Measurements from ENCODE around the gene TOGARAM1.

The TOGARAM1 gene, protein sequence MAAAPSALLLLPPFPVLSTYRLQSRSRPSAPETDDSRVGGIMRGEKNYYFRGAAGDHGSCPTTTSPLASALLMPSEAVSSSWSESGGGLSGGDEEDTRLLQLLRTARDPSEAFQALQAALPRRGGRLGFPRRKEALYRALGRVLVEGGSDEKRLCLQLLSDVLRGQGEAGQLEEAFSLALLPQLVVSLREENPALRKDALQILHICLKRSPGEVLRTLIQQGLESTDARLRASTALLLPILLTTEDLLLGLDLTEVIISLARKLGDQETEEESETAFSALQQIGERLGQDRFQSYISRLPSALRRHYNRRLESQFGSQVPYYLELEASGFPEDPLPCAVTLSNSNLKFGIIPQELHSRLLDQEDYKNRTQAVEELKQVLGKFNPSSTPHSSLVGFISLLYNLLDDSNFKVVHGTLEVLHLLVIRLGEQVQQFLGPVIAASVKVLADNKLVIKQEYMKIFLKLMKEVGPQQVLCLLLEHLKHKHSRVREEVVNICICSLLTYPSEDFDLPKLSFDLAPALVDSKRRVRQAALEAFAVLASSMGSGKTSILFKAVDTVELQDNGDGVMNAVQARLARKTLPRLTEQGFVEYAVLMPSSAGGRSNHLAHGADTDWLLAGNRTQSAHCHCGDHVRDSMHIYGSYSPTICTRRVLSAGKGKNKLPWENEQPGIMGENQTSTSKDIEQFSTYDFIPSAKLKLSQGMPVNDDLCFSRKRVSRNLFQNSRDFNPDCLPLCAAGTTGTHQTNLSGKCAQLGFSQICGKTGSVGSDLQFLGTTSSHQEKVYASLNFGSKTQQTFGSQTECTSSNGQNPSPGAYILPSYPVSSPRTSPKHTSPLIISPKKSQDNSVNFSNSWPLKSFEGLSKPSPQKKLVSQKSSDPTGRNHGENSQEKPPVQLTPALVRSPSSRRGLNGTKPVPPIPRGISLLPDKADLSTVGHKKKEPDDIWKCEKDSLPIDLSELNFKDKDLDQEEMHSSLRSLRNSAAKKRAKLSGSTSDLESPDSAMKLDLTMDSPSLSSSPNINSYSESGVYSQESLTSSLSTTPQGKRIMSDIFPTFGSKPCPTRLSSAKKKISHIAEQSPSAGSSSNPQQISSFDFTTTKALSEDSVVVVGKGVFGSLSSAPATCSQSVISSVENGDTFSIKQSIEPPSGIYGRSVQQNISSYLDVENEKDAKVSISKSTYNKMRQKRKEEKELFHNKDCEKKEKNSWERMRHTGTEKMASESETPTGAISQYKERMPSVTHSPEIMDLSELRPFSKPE (N-terminal part only)

DNA sequence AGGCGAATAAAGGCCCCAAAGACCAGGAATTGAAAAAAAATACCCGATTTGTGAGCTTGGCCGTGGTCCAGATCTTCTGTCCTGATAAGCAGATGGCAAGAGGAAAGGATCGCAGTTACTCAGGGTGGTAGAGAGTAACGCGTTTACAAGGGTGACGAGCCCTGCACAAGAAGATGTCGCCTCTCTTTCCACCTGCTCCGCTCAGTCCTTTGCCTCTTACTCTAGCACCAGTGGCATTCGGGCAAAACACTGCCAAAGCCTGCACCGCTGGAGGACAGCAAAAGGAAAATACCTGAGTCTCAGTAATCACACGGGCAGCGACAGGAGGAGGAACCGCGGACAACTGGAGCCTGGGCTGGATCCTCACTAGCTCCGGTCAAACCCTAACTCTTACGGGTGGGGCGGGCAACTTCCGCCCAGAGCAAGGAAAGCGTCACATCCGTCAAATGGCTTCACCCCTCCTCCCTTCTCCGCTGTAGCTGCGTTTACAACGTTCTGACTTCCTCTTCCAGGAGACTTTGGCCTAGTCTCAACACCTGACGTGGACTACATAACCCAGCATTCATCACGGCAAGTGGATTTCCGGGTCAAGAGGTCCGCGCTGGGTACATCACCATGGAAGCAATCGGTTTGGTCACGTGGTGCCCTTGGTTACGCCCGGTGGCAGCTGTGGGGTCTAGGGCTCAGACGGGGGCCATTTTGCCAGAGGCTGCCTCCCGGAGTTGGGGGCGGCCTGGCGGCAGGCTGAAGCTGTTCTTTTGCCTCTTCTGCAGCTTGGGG, at the start of gene TOGARAM1, which contains the start of gene KLHL28:
Gene TOGARAM1, plus strand, starts transcription at position 637 of the 780 bp plus-strand sequence. CDS start 232 bp downstream, outside the sequence.
Gene KLHL28, minus strand, starts transcription at position 394 of the 780 bp plus-strand sequence. CDS start 16,019 bp downstream, outside the sequence.
- peak; percentile 100 for DNase-seq

DNA sequence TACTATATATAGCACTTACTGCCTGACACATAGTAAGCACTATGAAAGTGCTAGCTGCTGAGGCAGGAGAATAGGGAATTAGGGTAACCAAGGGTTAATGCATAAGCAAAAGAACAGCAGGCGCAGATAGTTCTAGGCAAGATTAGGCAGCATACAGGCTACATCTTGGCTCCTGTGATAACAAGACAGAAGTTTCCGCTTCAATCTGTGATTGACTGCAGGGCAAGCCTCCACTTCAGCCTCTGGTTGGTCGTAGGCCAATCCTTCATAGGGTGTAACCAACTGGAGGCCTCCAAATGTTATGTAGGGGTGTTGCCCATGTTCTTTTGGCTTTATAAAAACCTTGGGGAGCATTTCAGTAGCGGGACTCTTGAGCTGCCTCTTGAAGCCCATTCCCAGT, 47.1 kb upstream of the TOGARAM1 start:
- no peak for DNase-seq

DNA sequence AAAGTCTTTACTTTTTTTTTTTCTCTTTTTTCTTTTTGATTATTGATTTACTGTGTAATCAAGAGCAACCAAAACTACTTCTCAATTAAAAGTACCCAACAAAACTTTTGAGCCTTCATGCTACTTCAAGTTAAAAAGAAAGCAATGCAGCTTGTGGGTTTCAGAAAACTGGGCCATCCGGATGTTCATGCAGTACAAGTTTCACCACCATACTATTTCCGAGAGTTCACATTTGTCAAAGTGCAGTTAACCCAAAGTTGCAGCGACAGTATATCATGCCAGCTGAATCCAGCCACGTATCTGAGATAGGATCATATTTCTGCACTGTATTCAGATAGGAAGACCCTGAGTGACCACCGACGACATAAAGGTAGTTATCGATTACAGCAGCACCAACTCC, 33.2 kb upstream of the TOGARAM1 start:
- DNase-seq = no peak

DNA sequence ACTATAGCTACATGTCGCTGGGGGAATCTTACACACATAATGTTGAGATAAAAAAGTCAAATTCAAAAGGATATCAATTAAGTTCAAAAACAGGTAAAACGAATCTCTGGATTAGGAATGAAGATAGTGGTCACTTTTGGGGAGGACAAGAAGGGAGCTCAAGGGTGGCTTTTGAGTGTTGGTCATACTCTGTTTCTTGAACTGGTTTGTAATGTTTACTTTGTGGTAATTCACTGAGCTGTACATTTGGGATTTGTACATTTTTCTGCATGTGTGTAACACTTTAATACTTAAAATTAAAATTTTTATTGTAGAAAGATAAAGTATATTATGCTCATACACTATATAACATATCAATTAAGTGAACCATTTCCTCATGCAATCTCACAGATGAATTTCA, 26.8 kb upstream of the TOGARAM1 start:
- DNase-seq = no peak

DNA sequence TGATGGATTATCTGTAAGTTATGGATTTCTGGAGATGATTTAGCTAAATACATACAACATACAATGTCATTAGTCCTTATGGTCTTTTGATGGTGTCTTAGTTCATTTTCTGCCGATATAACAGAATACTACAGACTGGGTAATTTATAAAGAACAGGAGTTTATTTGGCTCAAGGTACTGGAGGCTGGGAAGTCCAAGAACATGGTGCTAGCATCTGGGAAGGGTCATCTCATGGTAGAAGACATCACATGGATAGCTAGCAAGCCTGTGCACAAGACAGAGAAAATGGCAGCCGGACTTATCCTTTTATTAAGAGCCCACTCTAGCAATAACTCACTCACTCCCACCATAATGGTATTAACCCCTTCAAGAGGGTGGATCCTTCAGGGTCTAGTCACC, 24.4 kb upstream of the TOGARAM1 start:
- DNase-seq = no peak

DNA sequence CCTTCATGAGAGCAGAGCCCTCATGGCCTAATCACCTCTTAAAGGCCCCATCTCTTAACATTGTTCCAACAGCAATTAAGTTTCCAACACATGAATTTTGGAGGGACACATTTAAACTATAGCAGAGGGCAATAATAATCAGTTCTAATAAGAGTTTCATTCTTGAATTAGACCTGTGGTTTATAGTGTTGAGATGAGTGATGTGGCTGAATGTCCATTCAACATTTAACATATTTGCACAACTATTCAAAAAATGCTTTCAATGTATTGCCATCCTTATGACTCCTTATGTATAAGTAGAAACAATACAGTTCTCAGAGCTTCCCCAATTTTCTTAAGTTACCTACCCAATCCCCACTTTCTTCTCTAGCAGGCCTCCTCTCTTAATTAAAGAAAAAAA, 21.8 kb upstream of the TOGARAM1 start:
- no peak for DNase-seq

DNA sequence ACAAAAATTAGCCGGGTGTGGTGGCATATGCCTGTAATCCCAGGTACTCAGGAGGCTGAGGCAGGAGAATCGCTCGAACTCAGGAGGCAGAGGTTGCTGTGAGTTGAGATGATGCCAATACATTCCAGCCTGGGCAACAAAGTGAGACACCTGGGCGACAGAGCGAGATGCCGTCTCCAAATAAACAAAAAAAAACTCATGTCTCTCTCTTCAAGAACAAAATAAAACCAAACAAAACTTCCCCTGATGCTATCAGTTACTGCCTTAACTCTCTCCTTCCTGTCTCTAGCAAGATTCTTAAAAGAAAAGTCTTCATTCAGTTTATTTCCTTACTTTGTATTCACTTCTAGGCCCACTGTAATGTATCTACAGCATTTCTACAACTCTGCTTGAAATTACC, 21.0 kb upstream of the TOGARAM1 start:
- no peak for DNase-seq

DNA sequence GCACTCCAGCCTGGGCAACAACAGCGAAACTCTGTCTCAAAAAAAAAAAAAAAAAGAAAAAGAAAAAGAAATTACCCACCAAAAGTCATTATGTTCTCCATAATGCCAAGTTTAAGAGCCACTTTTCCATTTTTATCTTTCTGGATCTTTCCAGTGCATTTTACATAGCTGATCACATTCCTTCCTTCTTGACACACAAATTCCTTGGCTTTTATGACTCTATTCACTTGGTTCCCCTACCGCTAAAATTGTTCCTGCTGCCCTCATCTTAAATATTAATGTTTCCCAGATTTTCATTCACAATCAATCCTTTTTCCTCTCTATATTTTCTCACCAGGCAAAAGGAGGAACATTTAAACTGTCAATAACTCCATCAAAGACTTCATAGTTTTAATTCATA, 20.4 kb upstream of the TOGARAM1 start:
- no peak for DNase-seq

DNA sequence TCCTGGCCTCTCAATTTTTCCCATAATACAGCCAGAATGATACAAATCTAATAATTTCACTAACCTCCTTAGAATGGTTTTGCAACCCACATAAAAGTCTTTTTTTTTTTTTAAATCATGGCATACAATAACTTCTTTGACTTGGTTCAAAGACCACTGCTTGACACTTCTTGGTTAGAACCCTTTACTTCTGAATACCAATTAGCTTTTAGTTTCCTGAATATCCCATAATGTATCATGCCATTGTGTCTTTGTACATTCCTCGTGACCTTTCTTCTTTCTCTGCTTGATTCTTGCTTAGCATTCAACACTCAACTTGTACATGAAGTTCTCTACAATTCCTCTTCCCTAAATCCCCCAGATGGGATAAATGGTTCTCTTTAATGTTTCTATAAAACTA, 19.6 kb upstream of the TOGARAM1 start:
- no peak for DNase-seq

DNA sequence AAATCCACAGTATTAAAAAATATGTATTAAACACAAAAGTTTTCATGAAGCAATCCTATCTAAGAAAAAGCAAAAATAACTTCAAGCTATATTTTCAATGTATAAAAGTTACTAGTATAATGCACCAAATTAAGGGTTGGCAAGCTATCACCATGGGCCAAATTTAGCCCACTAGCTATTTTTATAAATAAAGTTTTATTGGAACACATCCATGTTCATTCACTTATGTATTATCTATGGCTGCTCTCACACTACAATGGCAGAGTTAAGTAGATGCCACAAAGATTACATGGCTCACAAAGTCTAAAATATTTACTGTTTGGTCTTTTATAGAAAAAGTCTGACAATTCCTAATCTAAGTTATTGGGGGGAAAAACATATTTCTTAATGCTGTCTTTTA, 17.9 kb upstream of the TOGARAM1 start:
- no peak for DNase-seq

DNA sequence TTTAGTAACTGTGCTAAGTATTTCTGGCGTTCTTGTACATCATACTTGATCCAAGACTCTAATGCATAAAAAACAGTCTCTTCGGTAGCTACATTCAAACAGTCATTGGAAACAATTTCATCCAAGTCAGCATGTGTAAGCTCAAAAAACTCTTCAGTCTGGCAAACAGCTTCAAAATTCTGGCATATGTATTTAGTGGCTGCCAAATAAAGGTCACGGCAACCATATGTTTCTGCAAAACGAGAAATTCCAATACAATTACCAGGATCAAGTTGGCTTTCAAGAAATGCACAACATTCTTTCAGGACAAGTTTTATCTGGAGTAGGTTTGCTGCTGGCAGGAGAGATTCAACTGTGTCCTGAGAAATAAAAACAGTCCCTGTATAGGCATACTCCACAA, 16.7 kb upstream of the TOGARAM1 start:
- DNase-seq = no peak

DNA sequence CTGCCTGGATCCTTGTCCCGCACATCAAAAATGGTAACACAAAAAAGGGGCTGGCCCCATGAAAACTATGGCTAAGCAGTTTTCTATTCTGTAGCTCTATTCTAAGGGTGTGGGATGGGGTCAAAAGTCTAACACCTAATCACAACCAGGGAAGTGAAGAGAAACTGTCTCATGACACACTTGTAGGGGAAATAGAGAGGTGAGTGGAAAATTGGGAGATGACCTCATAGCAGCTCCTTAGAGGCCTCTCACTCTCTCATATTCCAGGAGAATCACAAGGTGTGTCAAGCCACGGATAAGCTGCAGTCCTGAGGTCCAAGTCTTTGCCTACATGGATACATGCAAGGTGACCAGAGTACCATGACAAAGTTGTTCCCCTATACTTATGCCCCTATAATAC, 10.9 kb upstream of the TOGARAM1 start:
- no peak for DNase-seq

DNA sequence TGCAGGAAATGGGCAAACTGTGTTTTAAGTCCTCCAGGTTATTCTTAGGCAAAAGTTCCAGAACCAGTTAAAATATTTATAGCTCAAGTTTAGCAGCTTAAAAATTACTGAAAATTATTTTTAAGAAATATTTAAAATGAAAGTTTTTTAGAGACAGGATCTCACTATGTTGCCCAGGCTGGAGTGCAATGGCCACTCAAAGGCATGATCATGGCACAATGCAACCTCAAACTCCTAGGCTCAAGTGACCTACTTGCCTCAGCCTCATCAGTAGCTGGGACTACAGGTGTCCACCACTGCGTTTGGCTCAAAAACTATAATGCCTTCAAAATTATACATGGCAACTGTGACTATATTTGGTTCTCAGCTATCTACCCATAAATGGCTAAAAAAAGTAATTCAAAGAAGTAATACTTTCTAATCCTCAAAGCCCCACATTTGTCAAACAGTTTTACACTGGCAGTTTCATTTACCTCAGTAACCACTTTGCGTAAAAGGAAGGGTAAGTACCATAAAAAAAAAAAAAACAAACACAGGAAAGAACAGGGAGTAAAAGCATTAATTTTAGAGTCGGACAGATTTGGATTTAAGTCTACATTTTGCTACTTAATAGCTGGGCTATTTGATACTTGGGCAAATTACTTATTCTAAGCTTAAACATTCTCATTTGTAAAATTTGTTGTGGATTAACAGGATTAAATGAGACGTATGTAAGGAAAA, 9.4 kb upstream of the TOGARAM1 start:
- DNase-seq = no peak

DNA sequence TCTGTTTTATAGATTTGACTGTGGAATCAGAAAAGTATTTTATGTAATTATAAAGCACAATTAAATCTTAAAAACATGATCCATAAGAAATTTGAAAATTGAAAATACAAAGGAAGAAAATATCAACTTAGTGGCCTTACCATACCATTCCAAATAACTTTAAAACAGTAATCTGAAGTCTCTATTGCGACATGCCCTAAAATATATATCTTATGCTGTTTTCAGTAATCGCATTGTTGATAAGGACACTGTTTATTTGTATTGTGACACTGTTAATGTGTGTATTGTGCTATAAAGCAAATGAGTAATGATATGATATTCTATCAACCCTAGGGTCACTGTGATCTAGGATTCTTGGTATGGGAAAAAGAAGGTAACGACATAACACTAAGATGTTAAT, 7.2 kb upstream of the TOGARAM1 start:
- no peak for DNase-seq

DNA sequence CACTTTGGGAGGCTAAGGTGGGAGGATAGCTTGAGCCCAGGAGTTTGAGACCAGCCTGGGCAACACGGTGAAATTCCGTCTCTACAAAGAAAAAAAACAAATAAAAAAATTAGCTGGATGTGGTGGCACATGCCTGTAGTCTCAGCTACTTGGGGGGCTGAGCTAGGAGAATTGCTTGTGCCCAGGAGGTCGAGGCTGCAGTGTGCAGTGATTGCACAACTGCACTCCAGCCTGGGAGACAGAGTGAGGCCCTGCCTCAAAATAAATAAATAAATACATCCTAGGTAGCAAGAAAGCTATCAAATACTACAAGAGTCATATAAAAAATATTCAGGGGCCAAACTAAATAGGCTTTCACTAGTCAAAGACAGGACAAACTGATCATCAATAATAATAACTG, 6.5 kb upstream of the TOGARAM1 start:
- DNase-seq = no peak

DNA sequence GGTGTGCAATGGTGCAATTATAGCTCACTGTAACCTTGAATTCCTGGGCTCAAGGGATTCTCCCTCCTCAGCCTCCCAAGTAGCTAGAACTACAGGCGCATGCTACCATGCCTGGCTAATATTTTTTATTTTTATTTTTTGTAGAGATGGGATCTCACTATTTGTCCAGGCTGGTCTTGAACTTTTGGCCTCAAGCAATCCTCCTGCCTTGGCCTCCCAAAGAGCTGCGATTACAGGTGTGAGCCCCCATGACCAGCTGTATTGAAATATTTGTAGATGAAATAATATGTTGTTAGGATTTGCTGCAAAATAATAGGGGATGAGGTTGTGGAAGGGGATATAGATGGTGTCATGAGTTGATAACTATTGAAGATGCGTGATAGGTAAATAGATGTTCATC, 5.1 kb upstream of the TOGARAM1 start:
- no peak for DNase-seq

DNA sequence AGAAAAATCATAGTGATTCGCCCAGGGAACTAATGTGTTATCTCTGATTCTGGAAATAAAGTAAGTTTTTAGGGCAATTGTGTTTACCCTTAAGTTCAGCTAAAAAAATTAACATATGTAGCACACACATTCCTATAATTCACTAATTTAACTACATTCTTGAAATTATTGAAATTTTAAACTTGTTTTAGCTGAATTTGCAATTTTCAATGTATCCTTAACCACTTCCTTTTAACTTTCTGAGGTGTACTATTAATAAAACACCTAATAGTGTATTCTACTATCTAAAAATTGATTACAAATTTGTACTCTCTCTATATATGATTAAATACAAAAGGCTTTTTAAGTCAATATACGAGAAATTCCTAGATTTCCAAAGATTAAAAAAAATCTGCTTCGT, 2.5 kb upstream of the TOGARAM1 start:
- no peak for DNase-seq

DNA sequence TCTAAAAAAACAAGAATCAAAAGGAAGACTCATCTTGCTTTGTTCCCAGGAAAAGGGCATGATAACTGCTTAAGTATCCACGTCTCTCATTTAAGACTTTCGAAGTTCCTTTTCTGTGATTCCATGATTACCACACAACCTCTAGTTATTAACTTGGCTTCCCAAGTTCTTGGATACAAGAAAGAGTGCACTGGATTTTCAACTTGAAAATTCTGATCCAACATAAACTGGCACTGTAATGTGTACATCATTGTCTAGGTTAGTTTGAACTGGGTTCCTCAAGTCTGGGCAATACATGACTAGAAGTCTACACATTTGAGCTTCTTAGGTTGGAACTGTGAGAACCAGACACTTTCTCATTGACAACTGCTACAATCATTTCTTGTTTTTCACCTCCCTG, 1.8 kb upstream of the TOGARAM1 start:
- DNase-seq = no peak

DNA sequence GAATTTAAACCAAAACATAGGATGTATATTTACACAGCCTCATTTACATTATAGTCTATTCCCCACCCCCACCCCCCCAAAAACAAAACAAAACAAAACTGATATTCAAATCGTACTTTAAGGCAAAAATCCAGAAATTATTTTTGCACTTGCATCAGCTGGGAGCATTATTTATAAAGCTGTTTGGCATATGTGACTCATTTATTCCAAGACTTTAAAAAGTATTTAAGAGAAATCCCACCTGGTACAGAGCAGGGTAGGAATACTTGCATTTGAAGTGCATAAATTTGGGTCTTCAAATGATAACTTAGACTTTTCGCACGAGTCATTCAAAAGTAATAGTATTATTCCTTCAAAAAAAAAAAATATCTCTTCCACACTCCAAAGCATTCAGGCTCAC, 1.3 kb upstream of the TOGARAM1 start:
- DNase-seq = no peak

DNA sequence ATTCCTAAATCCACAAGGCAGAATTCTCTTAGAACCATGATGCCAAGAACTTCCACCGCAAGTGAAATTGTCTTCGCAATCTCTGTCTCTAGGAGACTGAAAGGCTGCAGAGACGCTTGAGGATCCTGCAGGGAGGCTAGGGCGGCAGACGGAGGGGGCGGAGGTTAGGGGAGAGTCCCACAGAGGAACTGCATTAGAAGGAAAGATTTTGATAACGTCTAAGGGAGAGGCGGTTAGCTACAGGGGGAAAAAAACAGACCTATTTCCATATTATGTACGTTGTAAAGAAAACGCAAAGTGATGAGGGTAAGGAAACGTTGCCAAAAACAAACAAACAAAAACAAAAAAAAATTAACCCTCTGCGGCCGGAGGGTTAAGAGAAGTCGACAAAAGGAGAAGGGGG, 838 bp upstream of the TOGARAM1 start:
- peak; percentile 78 for DNase-seq

DNA sequence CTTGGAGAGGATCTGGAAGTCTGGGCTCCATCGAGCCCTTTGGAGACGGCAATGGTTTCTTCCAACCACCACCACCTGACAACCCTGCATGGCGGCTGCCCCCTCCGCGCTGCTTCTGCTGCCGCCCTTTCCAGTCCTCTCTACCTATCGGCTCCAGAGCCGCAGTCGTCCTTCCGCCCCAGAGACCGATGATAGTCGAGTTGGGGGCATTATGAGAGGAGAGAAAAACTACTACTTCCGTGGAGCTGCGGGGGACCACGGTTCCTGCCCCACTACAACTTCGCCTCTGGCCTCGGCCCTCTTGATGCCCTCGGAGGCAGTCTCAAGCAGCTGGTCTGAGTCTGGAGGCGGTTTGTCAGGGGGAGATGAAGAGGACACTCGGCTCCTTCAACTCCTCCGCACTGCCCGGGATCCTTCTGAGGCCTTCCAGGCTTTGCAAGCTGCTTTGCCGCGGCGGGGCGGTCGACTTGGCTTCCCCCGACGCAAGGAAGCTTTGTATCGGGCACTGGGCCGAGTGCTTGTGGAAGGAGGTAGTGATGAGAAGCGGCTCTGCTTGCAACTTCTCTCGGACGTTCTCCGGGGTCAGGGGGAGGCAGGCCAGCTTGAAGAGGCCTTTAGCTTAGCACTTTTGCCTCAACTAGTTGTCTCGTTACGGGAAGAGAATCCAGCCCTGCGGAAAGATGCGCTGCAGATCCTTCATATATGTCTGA, 499 bp downstream of the TOGARAM1 start:
- no peak for DNase-seq
